Measurements from ENCODE around the gene F2RL1. TPM values are rescaled to one million over a fixed set of nuclear protein-coding genes. Genes with fewer than 3 reads are reported as not detected.
A peak's percentile ranks its signal among the peaks of the same experiment; 100 is the strongest.

Gene F2RL1
- total RNA-seq, 2 experiments from 2014 or later: 1.8 to 2.2 TPM

GRCh38 chr5:76831110-76831452, 12.3 kb downstream of the F2RL1 start:
- H3K27me3 Mint-ChIP-seq: no peaks in the 10 kb centered on the region
- TF ChIP-seq, protein P1, sequence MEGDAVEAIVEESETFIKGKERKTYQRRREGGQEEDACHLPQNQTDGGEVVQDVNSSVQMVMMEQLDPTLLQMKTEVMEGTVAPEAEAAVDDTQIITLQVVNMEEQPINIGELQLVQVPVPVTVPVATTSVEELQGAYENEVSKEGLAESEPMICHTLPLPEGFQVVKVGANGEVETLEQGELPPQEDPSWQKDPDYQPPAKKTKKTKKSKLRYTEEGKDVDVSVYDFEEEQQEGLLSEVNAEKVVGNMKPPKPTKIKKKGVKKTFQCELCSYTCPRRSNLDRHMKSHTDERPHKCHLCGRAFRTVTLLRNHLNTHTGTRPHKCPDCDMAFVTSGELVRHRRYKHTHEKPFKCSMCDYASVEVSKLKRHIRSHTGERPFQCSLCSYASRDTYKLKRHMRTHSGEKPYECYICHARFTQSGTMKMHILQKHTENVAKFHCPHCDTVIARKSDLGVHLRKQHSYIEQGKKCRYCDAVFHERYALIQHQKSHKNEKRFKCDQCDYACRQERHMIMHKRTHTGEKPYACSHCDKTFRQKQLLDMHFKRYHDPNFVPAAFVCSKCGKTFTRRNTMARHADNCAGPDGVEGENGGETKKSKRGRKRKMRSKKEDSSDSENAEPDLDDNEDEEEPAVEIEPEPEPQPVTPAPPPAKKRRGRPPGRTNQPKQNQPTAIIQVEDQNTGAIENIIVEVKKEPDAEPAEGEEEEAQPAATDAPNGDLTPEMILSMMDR (IDR thresholded peaks at IDR 0.05): no peak
- ATAC-seq (peak; percentile 37), DNase-seq (peak; percentile 24)
- ChIA-PET CTCF (no interaction called here), POLR2A (no interaction called here)
- H3K9me3 Mint-ChIP-seq: no peaks in the 10 kb centered on the region
- H3K36me3 Mint-ChIP-seq (ENCODE audit: low read depth): peaks cover 6% of the 10 kb centered on the region
- peaks cover 8% of the 10 kb centered on the region for H3K4me1 Mint-ChIP-seq (ENCODE audit: low read depth)
- H3K4me3 Mint-ChIP-seq: no peak overlapping the region
- no peak overlapping the region for H3K27ac Mint-ChIP-seq
- intact Hi-C loops (cut with micrococcal nuclease): no loop called here

GRCh38 chr5:76836181-76836580, 17.4 kb downstream of the F2RL1 start:
- H3K36me3 Mint-ChIP-seq (ENCODE audit: low read depth): peaks cover 6% of the 10 kb centered on the region
- H3K4me3 Mint-ChIP-seq: no peak overlapping the region
- TF ChIP-seq, protein P1 (IDR thresholded peaks at IDR 0.05): no peak
- no peak for DNase-seq
- ChIA-PET POLR2A (no interaction called here), CTCF (no interaction called here)
- no peak for ATAC-seq
- no peak overlapping the region for H3K27ac Mint-ChIP-seq
- H3K4me1 Mint-ChIP-seq (ENCODE audit: low read depth): peaks cover 2% of the 10 kb centered on the region
- H3K27me3 Mint-ChIP-seq: no peaks in the 10 kb centered on the region
- no peaks in the 10 kb centered on the region for H3K9me3 Mint-ChIP-seq
- intact Hi-C loops (cut with micrococcal nuclease): no loop called here

DNA sequence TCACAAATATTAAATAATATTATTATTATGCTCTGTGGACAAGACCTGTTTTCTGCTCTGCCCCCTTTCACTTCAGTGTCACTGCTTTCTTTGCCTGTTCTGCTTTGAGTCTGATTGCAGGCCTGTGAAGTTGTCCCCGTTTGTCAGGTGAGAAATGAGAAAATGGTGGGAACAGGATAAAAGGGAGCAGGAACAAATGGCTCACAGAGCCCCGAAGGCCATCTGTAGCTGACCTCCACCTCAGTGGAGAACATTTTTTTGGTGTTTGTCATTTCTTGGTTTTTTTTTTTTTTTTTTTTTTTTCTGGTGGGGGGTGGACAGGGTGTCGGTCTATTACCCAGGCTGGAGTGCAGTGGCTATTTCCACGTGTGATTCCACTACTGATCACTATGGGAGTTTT, 17.8 kb downstream of the F2RL1 start:
- no peak for DNase-seq

DNA sequence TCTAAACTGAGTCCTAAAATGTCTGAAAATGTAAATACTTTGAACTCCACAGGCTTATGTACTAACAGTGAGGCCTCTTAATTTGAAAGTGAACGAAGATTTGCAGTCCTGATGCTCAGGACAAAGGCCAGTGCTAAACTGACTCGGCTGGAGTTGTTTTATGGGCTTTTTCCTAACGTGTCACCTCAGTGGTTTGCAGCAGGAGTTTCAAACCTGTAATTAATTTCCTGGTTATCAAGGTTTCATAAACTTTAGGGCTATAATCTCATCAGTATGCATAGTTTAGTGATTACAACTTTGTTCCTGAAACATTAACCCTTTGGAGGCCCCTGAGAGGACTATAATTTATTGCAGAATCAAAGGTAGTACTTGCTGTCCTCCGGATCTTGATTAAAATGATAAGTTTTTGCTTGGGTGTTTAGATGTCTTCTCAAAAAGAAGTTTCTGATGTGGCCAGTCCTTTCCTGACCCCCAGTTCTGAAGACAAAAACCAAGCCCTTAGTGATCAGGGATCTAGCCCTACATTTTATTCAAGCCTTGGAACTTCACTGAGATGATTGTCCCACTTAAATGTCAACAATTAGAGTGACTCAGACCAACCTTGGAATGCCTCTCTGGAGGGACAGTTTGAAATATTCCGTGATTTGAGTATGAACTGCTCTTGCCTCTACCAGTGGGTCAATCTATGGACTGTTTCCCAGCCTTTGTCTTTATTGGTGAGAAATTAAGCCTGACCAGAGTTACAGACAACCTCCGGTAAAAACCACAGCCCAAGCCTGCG, 19.8 kb downstream of the F2RL1 start:
- intact Hi-C loops (cut with micrococcal nuclease): no loop called here
- Mint-ChIP-seq H3K27me3 (peaks cover 4% of the 10 kb centered on the region), H3K4me3 (no peak overlapping the region), H3K9me3 (no peaks in the 10 kb centered on the region), H3K4me1 (ENCODE audit: low read depth) (no peaks in the 10 kb centered on the region), H3K36me3 (ENCODE audit: low read depth) (peaks cover 2% of the 10 kb centered on the region), H3K27ac (no peak overlapping the region)
- no peak for DNase-seq
- ChIA-PET POLR2A (no interaction called here), CTCF (interaction anchor here (0.6 kb wide), 1 partner anchor 10 kb away, joined by 3 read pairs; no protein-coding TSS in a partner anchor)
- TF ChIP-seq, protein P1 (IDR thresholded peaks at IDR 0.05): no peak
- no peak for ATAC-seq

More for the DNA sequence above, 17.8 kb downstream of the F2RL1 start:
- Mint-ChIP-seq H3K27me3 (no peaks in the 10 kb centered on the region), H3K9me3 (no peaks in the 10 kb centered on the region), H3K27ac (no peak overlapping the region), H3K36me3 (ENCODE audit: low read depth) (peaks cover 6% of the 10 kb centered on the region), H3K4me1 (ENCODE audit: low read depth) (no peaks in the 10 kb centered on the region), H3K4me3 (no peak overlapping the region)
- ATAC-seq: no peak
- intact Hi-C loops (cut with micrococcal nuclease): no loop called here
- CTCF ChIA-PET: no interaction called here
- TF ChIP-seq, protein P1 (IDR thresholded peaks at IDR 0.05): no peak
- POLR2A ChIA-PET: interaction anchor here (0.7 kb wide), 1 partner anchor 1012 kb away, joined by 3 read pairs; no protein-coding TSS in a partner anchor

DNA sequence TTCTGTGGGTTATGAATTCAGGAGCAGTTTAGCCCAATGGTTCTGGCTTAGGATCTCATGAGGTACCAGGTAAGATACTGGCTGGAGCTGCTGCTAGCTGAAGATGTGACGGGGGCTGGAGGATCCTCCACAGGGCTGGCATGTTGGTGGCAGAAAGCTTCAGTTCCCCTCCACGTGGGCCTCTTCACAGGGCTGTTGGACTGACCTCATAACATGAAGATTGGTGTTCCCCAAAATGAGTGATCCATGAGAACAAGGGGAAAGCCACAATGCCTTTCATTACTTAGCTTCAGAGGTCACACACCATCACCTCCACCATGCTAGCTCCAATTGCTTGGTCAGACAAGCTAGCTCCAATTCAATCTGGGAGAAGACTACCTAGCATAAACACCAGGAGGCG, 22.5 kb downstream of the F2RL1 start:
- H3K36me3 Mint-ChIP-seq (ENCODE audit: low read depth): no peaks in the 10 kb centered on the region
- H3K27me3 Mint-ChIP-seq: peaks cover 4% of the 10 kb centered on the region
- POLR2A ChIA-PET: no interaction called here
- intact Hi-C loops (cut with micrococcal nuclease): no loop called here
- no peak for ATAC-seq
- CTCF ChIA-PET: interaction anchor here (1.1 kb wide), 1 partner anchor 26 kb away, joined by 3 read pairs; no protein-coding TSS in a partner anchor
- TF ChIP-seq, protein P1 (IDR thresholded peaks at IDR 0.05): no peak
- no peaks in the 10 kb centered on the region for H3K4me1 Mint-ChIP-seq (ENCODE audit: low read depth)
- H3K9me3 Mint-ChIP-seq: no peaks in the 10 kb centered on the region
- DNase-seq: no peak
- H3K27ac Mint-ChIP-seq: no peak overlapping the region
- no peak overlapping the region for H3K4me3 Mint-ChIP-seq

All from activated CD8-positive, alpha-beta T cell treated with anti-CD3 and anti-CD28 coated beads for 36 hours (primary cell).